A673 (cell line): ENCODE data around the gene SSBP3.

Experiments used
- EZH2 ChIP-seq: fragments of 200-600 bp; sonication (generic); IDR thresholded peaks from 2 replicates; pipeline ENCODE4 v1.6.1; 2017; ENCODE audit warnings: borderline replicate concordance, low read depth, mild to moderate bottlenecking, mixed read lengths, antibody characterized with exemption, low read length; ENCODE audit not compliant: poor library complexity, severe bottlenecking
- TF ChIP-seq, protein P1 (sequence below): fragments of 300-800, 200-600 bp; sonication (generic); conservative IDR thresholded peaks from 2 replicates; pipeline ENCODE4 v1.5.1; 2017; ENCODE audit warnings: low read depth, mild to moderate bottlenecking, antibody characterized with exemption, low read length, moderate library complexity, mixed read lengths

- TF ChIP-seq, protein P1, sequence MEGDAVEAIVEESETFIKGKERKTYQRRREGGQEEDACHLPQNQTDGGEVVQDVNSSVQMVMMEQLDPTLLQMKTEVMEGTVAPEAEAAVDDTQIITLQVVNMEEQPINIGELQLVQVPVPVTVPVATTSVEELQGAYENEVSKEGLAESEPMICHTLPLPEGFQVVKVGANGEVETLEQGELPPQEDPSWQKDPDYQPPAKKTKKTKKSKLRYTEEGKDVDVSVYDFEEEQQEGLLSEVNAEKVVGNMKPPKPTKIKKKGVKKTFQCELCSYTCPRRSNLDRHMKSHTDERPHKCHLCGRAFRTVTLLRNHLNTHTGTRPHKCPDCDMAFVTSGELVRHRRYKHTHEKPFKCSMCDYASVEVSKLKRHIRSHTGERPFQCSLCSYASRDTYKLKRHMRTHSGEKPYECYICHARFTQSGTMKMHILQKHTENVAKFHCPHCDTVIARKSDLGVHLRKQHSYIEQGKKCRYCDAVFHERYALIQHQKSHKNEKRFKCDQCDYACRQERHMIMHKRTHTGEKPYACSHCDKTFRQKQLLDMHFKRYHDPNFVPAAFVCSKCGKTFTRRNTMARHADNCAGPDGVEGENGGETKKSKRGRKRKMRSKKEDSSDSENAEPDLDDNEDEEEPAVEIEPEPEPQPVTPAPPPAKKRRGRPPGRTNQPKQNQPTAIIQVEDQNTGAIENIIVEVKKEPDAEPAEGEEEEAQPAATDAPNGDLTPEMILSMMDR: no peak
- no peak for TF ChIP-seq EZH2
These were observed 165.4 kb downstream of the SSBP3 start for GRCh38 chr1:54240741-54241335.
